A673 (cell line): ENCODE measurements around the gene ZBTB16.

Source experiments
- CTCF ChIP-seq: fragments of 300-800, 200-600 bp; sonication (generic); conservative IDR thresholded peaks from 2 replicates; pipeline ENCODE4 v1.5.1; 2017; ENCODE audit warnings: low read depth, mild to moderate bottlenecking, antibody characterized with exemption, low read length, moderate library complexity, mixed read lengths
- EZH2 ChIP-seq: fragments of 200-600 bp; sonication (generic); IDR thresholded peaks from 2 replicates; pipeline ENCODE4 v1.6.1; 2017; ENCODE audit warnings: borderline replicate concordance, low read depth, mild to moderate bottlenecking, mixed read lengths, antibody characterized with exemption, low read length; ENCODE audit not compliant: poor library complexity, severe bottlenecking

- TF ChIP-seq CTCF = no peak
- no peak for TF ChIP-seq EZH2
These were observed 161.5 kb downstream of the ZBTB16 start for GRCh38 chr11:114221037-114221436.
